GM23248 (cell line): ENCODE measurements around the gene MBL2.

Source experiments
- EZH2 ChIP-seq: fragments of 200-600 bp; sonication (generic); IDR thresholded peaks from 2 replicates; pipeline ENCODE4 v1.6.1; 2018; ENCODE audit warnings: antibody characterized with exemption, mild to moderate bottlenecking; ENCODE audit not compliant: insufficient read depth, poor library complexity, severe bottlenecking
- EZH2phosphoT487 ChIP-seq: fragments of 200-600 bp; sonication (generic); IDR thresholded peaks from 2 replicates; pipeline ENCODE4 v1.6.1; 2018; ENCODE audit warnings: antibody characterized with exemption, moderate library complexity, mild to moderate bottlenecking, low read depth; ENCODE audit not compliant: insufficient read depth

- TF ChIP-seq EZH2 = no peak
- no peak for TF ChIP-seq EZH2phosphoT487
Measured at GRCh38 chr10:52770904-52771303, 1.7 kb downstream of the MBL2 start.
